Astrocyte of the cerebellum (primary cell): ENCODE measurements around the gene WDR82.

Experiments used
- DNase-seq: peaks from one replicate; pipeline ENCODE4 v3.0.0-alpha.2; 2011; ENCODE audit warnings: low read depth
- H3K4me3 ChIP-seq: 2 replicates; pipeline ENCODE4 v1.5.1; 2011; ENCODE audit warnings: mild to moderate bottlenecking, low read depth, low read length, moderate library complexity
- in situ Hi-C: cut with HindIII; loops from 2 replicates; pipeline ENCODE4 v1.10.0; 2017; ENCODE audit warnings: low sequenced_read_pairs
- TF ChIP-seq, protein P1 (sequence below): IDR thresholded peaks from 2 replicates; pipeline ENCODE4 v1.5.1; 2012; ENCODE audit warnings: low read length, low read depth, moderate library complexity, mild to moderate bottlenecking; ENCODE audit errors: missing control alignments

The WDR82 gene

DNA sequence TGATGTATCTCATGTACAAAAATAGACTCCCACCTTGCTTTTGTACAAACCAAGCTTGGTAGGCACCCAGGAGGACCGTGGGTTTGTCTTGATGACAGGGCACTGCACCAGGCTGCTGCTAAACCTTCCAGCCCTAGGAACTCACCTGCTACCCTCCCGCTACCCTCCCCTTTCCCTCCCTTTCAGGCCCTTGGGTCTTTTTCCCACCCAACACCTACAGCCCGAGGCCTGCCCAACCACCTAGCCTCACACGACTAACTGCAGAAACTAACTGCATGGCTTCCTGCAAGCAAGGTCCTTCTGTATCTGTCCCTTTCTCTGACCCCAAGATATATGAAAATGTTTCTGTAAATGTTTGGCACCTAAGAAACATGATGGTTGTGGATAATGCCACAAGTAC is 21.8 kb downstream of the WDR82 start:
- no peak overlapping the region for H3K4me3 ChIP-seq
- in situ Hi-C loops = no loop called here
- TF ChIP-seq, protein P1, sequence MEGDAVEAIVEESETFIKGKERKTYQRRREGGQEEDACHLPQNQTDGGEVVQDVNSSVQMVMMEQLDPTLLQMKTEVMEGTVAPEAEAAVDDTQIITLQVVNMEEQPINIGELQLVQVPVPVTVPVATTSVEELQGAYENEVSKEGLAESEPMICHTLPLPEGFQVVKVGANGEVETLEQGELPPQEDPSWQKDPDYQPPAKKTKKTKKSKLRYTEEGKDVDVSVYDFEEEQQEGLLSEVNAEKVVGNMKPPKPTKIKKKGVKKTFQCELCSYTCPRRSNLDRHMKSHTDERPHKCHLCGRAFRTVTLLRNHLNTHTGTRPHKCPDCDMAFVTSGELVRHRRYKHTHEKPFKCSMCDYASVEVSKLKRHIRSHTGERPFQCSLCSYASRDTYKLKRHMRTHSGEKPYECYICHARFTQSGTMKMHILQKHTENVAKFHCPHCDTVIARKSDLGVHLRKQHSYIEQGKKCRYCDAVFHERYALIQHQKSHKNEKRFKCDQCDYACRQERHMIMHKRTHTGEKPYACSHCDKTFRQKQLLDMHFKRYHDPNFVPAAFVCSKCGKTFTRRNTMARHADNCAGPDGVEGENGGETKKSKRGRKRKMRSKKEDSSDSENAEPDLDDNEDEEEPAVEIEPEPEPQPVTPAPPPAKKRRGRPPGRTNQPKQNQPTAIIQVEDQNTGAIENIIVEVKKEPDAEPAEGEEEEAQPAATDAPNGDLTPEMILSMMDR = no peak
- no peak for DNase-seq

DNA sequence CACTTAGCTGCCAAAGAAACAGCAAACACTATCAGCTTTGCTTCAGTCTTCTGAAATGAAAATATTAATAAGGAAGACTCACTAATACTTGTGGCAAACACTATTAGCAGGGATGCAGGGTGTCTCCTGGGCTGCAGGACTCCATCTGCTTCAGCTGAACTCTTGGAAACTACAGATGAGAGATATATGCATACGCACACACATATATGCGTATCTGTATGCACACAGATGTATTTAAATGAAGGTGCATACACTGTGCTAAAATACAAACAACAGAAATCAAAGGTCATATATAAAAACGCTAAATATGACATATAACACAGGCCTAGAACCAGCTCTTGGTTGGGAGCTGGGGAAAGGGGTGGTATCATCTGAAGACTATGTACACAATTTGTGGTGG is 22.3 kb downstream of the WDR82 start:
- DNase-seq = no peak
- TF ChIP-seq, protein P1 = no peak
- H3K4me3 ChIP-seq = no peak overlapping the region
- in situ Hi-C loops = no loop called here

DNA sequence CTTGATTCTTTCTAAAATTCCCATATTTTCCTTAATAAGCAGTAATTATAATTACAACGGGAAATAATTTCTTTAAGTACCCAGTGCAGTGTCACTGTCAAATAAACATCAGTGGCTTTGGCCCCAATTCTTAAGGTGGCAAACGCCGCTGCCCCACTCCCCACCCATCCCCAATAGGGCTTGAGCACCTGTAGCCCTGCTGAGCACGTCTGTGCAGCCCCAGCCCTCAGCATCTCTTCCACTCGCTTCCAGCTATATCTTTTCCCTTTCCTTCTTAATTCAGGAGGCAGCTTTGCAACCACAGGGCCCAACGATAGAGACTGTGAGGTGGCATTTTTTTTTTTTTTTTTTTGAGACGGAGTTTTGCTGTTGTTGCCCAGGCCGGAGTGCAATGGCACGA is 23.8 kb downstream of the WDR82 start:
- H3K4me3 ChIP-seq = no peak overlapping the region
- DNase-seq = no peak
- TF ChIP-seq, protein P1 = no peak
- in situ Hi-C loops = no loop called here

DNA sequence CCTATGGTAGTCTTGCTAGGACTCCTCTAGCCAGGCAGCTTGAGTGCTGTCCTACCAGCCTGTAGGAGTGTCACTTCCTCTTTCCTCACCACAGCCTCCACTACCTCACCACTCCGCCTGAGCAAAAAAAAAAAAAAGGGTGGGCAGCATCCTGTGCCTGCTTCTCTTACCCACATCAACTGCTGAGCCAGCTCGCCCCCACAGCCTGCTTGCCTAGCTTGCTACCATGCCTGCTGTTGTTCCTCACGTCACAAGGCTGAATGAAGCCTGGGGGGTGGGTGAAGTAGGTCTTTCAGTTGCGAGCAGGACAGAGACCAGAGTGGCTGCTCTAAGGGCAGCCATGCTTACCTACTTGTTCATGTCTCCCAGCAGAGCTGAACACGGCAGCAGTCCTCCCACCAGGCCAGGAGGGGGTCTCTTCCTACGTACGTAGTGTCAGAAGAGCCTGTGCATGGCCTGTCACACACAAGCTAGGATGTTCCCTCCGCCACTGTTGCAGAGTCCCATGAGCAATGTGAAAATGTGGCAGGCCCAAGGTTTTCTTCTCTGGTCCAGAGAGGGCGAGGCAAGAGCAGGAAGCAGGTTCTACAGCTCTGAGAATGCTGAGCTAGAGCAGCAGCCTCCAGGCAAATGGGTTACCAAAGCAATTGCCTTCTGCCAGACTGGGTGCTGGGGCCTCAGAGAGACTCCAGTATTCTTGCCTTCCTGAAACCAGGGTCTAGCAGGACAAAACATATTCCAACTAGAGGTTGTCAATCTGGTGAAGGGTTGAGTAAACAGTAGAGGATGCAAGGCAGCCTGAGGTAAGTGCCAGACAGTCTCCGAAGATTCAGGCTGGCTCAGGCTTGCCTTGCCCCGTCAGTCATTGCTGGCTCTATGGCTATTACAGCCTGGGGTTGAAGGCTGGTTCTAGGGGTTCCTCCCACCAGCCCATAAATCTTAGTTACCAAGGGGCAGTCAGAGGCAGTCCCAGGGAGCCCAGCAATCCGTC is 24.8 kb downstream of the WDR82 start:
- in situ Hi-C loops = no loop called here
- no peak overlapping the region for H3K4me3 ChIP-seq
- DNase-seq = no peak
- TF ChIP-seq, protein P1 = no peak

DNA sequence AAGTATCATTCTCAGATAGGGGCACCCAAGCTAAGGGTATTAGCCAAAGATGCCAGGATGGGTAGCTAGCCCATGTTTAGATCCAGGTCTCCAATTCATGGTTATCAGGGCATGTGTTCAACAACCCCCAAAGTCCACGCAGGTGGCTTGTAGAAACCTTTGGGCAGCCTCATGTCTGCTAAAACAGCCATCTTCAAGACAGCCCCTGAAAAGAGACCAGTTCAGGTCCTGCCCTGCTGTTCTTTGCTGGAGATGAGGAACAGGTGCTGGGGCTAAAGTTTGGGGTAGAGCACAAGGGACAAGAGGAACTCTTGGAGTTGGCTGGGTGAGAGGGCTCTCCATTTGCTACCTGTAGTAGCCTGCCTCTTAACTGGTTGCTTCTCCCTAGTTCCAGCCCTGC is 28.3 kb downstream of the WDR82 start:
- H3K4me3 ChIP-seq = no peak overlapping the region
- DNase-seq = no peak
- in situ Hi-C loops = no loop called here
- TF ChIP-seq, protein P1 = no peak

DNA sequence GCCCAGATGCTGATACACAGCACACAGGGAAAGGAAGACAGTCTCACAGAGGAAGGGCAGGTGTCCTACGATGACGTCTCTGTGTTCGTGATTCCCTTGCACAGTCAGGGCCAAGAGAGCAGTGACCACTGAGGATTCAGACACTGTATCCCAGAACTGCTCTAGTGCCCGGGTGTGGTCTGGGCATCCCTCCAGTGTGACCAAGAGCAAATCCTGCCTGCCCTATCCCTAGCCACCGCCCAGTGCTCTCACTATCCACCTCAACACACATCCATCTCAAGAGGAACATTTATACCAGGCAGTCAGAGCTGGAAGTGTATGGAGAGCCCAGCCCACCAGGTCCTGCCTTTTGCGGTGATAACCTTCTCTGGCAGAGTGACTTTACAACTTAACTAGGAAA is 28.8 kb downstream of the WDR82 start:
- in situ Hi-C loops = no loop called here
- TF ChIP-seq, protein P1 = no peak
- H3K4me3 ChIP-seq = no peak overlapping the region
- DNase-seq = no peak
